GM23338 (cell line): ENCODE measurements around the gene TTYH3. TPM values are rescaled to one million over a fixed set of nuclear protein-coding genes. Genes with fewer than 3 reads are reported as not detected.

ENCODE experiments used
- ATAC-seq: fragments of 200-7000 bp; cut with Tn5 transposase; 3 replicates; pipeline ENCODE4 v1.9.1; 2020
- DNase-seq: peaks from one replicate; pipeline ENCODE4 v3.0.0-alpha.2; 2015; ENCODE audit warnings: low spot score
- H2AFZ ChIP-seq: fragments of 200-600 bp; sonication (generic); 2 replicates; pipeline ENCODE4 v1.8.0; 2016; ENCODE audit warnings: antibody characterized with exemption, mild to moderate bottlenecking, moderate library complexity
- H3F3A ChIP-seq: fragments of 200-600 bp; sonication (generic); replicated peaks from 2 replicates; pipeline ENCODE4 v1.8.0; 2017; ENCODE audit warnings: antibody characterized with exemption, mixed run types, low read depth
- H3K27ac ChIP-seq: fragments of 200-600 bp; sonication (generic); 2 replicates; pipeline ENCODE4 v1.6.1; 2016; ENCODE audit warnings: low read depth
- H3K27me3 ChIP-seq: fragments of 200-600 bp; sonication (generic); 2 replicates; pipeline ENCODE4 v1.8.0; 2016; ENCODE audit warnings: mild to moderate bottlenecking, mixed run types, moderate library complexity; ENCODE audit not compliant: insufficient read depth
- H3K36me3 ChIP-seq: fragments of 200-600 bp; sonication (generic); 2 replicates; pipeline ENCODE4 v1.8.0; 2016; ENCODE audit warnings: mild to moderate bottlenecking; ENCODE audit not compliant: insufficient read depth
- H3K4me1 ChIP-seq: fragments of 200-600 bp; sonication (generic); 2 replicates; pipeline ENCODE4 v1.8.0; 2016; ENCODE audit warnings: mild to moderate bottlenecking, moderate library complexity; ENCODE audit not compliant: insufficient read depth
- H3K4me2 ChIP-seq: fragments of 200-600 bp; sonication (generic); 2 replicates; pipeline ENCODE4 v1.7.1; 2017; ENCODE audit warnings: mixed run types
- H3K4me3 ChIP-seq: fragments of 200-600 bp; sonication (generic); 2 replicates; pipeline ENCODE4 v1.6.1; 2016; ENCODE audit warnings: mixed run types
- H3K79me2 ChIP-seq: fragments of 200-600 bp; sonication (generic); replicated peaks from 2 replicates; pipeline ENCODE4 v1.8.0; 2017; ENCODE audit warnings: mild to moderate bottlenecking; ENCODE audit not compliant: insufficient read depth
- H3K9me2 ChIP-seq: fragments of 200-600 bp; sonication (generic); 2 replicates; pipeline ENCODE4 v1.8.0; 2017; ENCODE audit not compliant: insufficient read depth
- H4K20me1 ChIP-seq: fragments of 200-600 bp; sonication (generic); replicated peaks from 2 replicates; pipeline ENCODE4 v1.8.0; 2017; ENCODE audit warnings: mild to moderate bottlenecking; ENCODE audit not compliant: insufficient read depth
- H3K27ac Mint-ChIP-seq: 2 replicates; pipeline ENCODE4 v1.8.0; 2020; ENCODE audit warnings: inconsistent platforms, mild to moderate bottlenecking, moderate library complexity, mixed read lengths
- H3K27me3 Mint-ChIP-seq: 3 replicates; pipeline ENCODE4 v1.8.0; 2022; ENCODE audit warnings: low read depth, mild to moderate bottlenecking, moderate library complexity, mixed read lengths, inconsistent platforms; ENCODE audit not compliant: insufficient read depth, poor library complexity
- H3K36me3 Mint-ChIP-seq: 3 replicates; pipeline ENCODE4 v1.8.0; 2021; ENCODE audit warnings: low read depth, mild to moderate bottlenecking, inconsistent platforms, moderate library complexity, mixed read lengths
- H3K4me1 Mint-ChIP-seq: 3 replicates; pipeline ENCODE4 v1.8.0; 2020; ENCODE audit warnings: mild to moderate bottlenecking, inconsistent platforms, mixed read lengths
- H3K4me3 Mint-ChIP-seq: 3 replicates; pipeline ENCODE4 v1.8.0; 2021; ENCODE audit warnings: moderate library complexity, mild to moderate bottlenecking, inconsistent platforms, mixed read lengths
- H3K9me3 Mint-ChIP-seq: 3 replicates; pipeline ENCODE4 v1.8.0; 2020; ENCODE audit warnings: moderate library complexity, mild to moderate bottlenecking, inconsistent platforms, mixed read lengths
- CREB1 ChIP-seq: fragments of 250-450 bp; sonication (Bioruptor Pico); IDR thresholded peaks from 2 replicates; pipeline ENCODE4 v1.5.0; 2020; ENCODE audit warnings: low read depth, mild to moderate bottlenecking, moderate library complexity
- EZH2 ChIP-seq: fragments of 200-600 bp; sonication (generic); IDR thresholded peaks from one replicate; pipeline ENCODE4 v1.8.0; 2017; ENCODE audit warnings: antibody characterized with exemption, mild to moderate bottlenecking, low read depth; ENCODE audit not compliant: unreplicated experiment
- EZH2phosphoT487 ChIP-seq: fragments of 200-600 bp; sonication (generic); IDR thresholded peaks from one replicate; pipeline ENCODE4 v1.8.1; 2018; ENCODE audit warnings: antibody characterized with exemption; ENCODE audit not compliant: unreplicated experiment
- JUNB ChIP-seq: IDR thresholded peaks from one replicate; pipeline ENCODE4 v1.6.1; 2016; ENCODE audit warnings: antibody characterized with exemption; ENCODE audit not compliant: unreplicated experiment
- NANOG ChIP-seq: IDR thresholded peaks from 2 replicates; pipeline ENCODE4 v1.6.1; 2016; ENCODE audit warnings: antibody characterized with exemption, borderline replicate concordance
- POLR2AphosphoS5 ChIP-seq: IDR thresholded peaks from 2 replicates; pipeline ENCODE4 v1.6.1; 2016; ENCODE audit warnings: antibody characterized with exemption, low read depth
- STAT1 ChIP-seq: IDR thresholded peaks from one replicate; pipeline ENCODE4 v1.6.1; 2016; ENCODE audit warnings: antibody characterized with exemption; ENCODE audit not compliant: unreplicated experiment
- ZNF114 ChIP-seq: fragments of 250-450 bp; sonication (Bioruptor Pico); IDR thresholded peaks from 2 replicates; pipeline ENCODE4 v1.5.0; 2020; ENCODE audit warnings: mild to moderate bottlenecking, moderate library complexity
- ZNF331 ChIP-seq: fragments of 250-450 bp; sonication (Bioruptor Pico); IDR thresholded peaks from 2 replicates; pipeline ENCODE4 v1.5.0; 2020; ENCODE audit warnings: low read depth, mild to moderate bottlenecking, moderate library complexity
- polyA plus RNA-seq: library from polyadenylated mRNA; unstranded; fragments of >200 nt; fragmentation: Nextera tagmentation; extraction: Ambion mirVana; gene quantifications from 2 replicates; pipeline ENCODE4 v1.2.1, GENCODE V29; 2016
- total RNA-seq: library from RNA; depleted of rRNA; stranded (reverse); fragments of >200 nt; shearing (Covaris generic); gene quantifications from 2 replicates; pipeline ENCODE4 v1.2.3, GENCODE V29; 2014
- TF ChIP-seq, protein P1 (sequence below): IDR thresholded peaks from one replicate; pipeline ENCODE4 v1.6.1; 2018; ENCODE audit warnings: antibody characterized with exemption; ENCODE audit not compliant: unreplicated experiment
- TF ChIP-seq, protein P2 (sequence below), 2 experiments: fragments of 200-600 bp in 1 of 2; sonication (generic) in 1 of 2; conservative IDR thresholded peaks; 2 replicates each; pipeline versions ENCODE4 v1.5.1 to v1.6.1; 2016 to 2017; ENCODE audit warnings: antibody characterized with exemption in 2 of 2, low read depth in 2 of 2, mild to moderate bottlenecking in 2 of 2, moderate library complexity in 1 of 2
- TF ChIP-seq, protein P3 (sequence below): fragments of 250-450 bp; sonication (Bioruptor Pico); IDR thresholded peaks from 2 replicates; pipeline ENCODE4 v1.5.0; 2020; ENCODE audit warnings: mild to moderate bottlenecking, moderate library complexity
- TF ChIP-seq, protein P4 (sequence below): IDR thresholded peaks from 2 replicates; pipeline ENCODE4 v1.6.1; 2016; ENCODE audit warnings: antibody characterized with exemption

The TTYH3 gene
- total and polyA plus RNA-seq, 2 experiments from 2014 or later, result 59.6 to 126 TPM

DNA sequence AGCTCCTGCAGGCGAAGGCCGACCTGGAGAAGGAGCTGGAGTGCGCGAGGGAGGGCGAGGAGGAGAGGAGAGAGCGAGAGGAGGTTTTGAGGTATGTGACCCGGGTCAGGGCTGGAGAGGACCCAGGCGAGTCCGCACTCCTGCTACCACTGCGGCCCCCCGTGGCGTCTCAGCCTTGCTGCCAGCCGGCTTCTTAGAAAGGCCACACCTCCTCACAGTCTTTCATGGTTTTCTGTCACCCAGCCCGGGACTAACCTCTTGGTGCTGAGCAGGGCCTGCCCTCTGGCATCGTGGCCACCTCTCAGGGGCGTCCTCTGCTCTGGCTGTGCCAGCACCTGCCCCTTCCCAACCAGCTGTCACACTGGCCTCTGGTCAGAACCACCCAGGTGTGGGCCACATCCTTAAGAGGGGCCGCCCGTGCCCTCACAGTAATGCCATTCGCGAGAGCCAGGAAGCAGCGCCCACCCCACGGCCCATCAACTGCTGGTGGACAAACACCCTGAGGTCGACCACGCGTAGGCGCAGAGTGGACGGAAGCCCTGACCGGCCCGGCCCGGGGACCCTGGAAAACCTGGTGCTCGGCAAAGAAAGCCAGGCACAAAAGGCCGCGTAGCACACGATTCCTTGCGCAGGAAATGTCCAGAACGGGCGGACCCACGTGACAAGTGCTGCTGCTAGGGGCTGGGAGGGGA, 38.6 kb upstream of the TTYH3 start:
- Mint-ChIP-seq H3K4me1 (no peaks in the 10 kb centered on the region; the same call in 2 of the 3 replicates), H3K9me3 (no peaks in the 10 kb centered on the region), H3K27ac (no peak overlapping the region), H3K4me3 (no peak overlapping the region), H3K27me3 (peaks cover 14% of the 10 kb centered on the region), H3K36me3 (no peaks in the 10 kb centered on the region; the same call in 1 of the 3 replicates)
- Histone ChIP-seq H3K36me3 (no peaks in the 10 kb centered on the region), H3K79me2 (no peaks in the 10 kb centered on the region), H3K4me1 (no peaks in the 10 kb centered on the region), H3K27me3 (no peaks in the 10 kb centered on the region), H3K9me2 (no peaks in the 10 kb centered on the region), H3K27ac (no peak overlapping the region), H2AFZ (no peak overlapping the region), H3K4me2 (no peak overlapping the region), H3K4me3 (no peak overlapping the region), H3F3A (no peaks in the 10 kb centered on the region), H4K20me1 (no peaks in the 10 kb centered on the region)
- no peak for DNase-seq
- TF ChIP-seq, protein P1, sequence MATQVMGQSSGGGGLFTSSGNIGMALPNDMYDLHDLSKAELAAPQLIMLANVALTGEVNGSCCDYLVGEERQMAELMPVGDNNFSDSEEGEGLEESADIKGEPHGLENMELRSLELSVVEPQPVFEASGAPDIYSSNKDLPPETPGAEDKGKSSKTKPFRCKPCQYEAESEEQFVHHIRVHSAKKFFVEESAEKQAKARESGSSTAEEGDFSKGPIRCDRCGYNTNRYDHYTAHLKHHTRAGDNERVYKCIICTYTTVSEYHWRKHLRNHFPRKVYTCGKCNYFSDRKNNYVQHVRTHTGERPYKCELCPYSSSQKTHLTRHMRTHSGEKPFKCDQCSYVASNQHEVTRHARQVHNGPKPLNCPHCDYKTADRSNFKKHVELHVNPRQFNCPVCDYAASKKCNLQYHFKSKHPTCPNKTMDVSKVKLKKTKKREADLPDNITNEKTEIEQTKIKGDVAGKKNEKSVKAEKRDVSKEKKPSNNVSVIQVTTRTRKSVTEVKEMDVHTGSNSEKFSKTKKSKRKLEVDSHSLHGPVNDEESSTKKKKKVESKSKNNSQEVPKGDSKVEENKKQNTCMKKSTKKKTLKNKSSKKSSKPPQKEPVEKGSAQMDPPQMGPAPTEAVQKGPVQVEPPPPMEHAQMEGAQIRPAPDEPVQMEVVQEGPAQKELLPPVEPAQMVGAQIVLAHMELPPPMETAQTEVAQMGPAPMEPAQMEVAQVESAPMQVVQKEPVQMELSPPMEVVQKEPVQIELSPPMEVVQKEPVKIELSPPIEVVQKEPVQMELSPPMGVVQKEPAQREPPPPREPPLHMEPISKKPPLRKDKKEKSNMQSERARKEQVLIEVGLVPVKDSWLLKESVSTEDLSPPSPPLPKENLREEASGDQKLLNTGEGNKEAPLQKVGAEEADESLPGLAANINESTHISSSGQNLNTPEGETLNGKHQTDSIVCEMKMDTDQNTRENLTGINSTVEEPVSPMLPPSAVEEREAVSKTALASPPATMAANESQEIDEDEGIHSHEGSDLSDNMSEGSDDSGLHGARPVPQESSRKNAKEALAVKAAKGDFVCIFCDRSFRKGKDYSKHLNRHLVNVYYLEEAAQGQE, result no peak
- TF ChIP-seq ZNF331 (CRISPR knock-in tag) (no peak), ZNF114 (no peak), EZH2 (no peak), POLR2AphosphoS5 (no peak), STAT1 (no peak), JUNB (no peak), NANOG (no peak), EZH2phosphoT487 (no peak), CREB1 (no peak)
- TF ChIP-seq, protein P2, sequence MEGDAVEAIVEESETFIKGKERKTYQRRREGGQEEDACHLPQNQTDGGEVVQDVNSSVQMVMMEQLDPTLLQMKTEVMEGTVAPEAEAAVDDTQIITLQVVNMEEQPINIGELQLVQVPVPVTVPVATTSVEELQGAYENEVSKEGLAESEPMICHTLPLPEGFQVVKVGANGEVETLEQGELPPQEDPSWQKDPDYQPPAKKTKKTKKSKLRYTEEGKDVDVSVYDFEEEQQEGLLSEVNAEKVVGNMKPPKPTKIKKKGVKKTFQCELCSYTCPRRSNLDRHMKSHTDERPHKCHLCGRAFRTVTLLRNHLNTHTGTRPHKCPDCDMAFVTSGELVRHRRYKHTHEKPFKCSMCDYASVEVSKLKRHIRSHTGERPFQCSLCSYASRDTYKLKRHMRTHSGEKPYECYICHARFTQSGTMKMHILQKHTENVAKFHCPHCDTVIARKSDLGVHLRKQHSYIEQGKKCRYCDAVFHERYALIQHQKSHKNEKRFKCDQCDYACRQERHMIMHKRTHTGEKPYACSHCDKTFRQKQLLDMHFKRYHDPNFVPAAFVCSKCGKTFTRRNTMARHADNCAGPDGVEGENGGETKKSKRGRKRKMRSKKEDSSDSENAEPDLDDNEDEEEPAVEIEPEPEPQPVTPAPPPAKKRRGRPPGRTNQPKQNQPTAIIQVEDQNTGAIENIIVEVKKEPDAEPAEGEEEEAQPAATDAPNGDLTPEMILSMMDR (conservative IDR thresholded peaks at IDR 0.05; ENCODE audit: low read depth in 2 of 2), result no peak
- TF ChIP-seq, protein P3, sequence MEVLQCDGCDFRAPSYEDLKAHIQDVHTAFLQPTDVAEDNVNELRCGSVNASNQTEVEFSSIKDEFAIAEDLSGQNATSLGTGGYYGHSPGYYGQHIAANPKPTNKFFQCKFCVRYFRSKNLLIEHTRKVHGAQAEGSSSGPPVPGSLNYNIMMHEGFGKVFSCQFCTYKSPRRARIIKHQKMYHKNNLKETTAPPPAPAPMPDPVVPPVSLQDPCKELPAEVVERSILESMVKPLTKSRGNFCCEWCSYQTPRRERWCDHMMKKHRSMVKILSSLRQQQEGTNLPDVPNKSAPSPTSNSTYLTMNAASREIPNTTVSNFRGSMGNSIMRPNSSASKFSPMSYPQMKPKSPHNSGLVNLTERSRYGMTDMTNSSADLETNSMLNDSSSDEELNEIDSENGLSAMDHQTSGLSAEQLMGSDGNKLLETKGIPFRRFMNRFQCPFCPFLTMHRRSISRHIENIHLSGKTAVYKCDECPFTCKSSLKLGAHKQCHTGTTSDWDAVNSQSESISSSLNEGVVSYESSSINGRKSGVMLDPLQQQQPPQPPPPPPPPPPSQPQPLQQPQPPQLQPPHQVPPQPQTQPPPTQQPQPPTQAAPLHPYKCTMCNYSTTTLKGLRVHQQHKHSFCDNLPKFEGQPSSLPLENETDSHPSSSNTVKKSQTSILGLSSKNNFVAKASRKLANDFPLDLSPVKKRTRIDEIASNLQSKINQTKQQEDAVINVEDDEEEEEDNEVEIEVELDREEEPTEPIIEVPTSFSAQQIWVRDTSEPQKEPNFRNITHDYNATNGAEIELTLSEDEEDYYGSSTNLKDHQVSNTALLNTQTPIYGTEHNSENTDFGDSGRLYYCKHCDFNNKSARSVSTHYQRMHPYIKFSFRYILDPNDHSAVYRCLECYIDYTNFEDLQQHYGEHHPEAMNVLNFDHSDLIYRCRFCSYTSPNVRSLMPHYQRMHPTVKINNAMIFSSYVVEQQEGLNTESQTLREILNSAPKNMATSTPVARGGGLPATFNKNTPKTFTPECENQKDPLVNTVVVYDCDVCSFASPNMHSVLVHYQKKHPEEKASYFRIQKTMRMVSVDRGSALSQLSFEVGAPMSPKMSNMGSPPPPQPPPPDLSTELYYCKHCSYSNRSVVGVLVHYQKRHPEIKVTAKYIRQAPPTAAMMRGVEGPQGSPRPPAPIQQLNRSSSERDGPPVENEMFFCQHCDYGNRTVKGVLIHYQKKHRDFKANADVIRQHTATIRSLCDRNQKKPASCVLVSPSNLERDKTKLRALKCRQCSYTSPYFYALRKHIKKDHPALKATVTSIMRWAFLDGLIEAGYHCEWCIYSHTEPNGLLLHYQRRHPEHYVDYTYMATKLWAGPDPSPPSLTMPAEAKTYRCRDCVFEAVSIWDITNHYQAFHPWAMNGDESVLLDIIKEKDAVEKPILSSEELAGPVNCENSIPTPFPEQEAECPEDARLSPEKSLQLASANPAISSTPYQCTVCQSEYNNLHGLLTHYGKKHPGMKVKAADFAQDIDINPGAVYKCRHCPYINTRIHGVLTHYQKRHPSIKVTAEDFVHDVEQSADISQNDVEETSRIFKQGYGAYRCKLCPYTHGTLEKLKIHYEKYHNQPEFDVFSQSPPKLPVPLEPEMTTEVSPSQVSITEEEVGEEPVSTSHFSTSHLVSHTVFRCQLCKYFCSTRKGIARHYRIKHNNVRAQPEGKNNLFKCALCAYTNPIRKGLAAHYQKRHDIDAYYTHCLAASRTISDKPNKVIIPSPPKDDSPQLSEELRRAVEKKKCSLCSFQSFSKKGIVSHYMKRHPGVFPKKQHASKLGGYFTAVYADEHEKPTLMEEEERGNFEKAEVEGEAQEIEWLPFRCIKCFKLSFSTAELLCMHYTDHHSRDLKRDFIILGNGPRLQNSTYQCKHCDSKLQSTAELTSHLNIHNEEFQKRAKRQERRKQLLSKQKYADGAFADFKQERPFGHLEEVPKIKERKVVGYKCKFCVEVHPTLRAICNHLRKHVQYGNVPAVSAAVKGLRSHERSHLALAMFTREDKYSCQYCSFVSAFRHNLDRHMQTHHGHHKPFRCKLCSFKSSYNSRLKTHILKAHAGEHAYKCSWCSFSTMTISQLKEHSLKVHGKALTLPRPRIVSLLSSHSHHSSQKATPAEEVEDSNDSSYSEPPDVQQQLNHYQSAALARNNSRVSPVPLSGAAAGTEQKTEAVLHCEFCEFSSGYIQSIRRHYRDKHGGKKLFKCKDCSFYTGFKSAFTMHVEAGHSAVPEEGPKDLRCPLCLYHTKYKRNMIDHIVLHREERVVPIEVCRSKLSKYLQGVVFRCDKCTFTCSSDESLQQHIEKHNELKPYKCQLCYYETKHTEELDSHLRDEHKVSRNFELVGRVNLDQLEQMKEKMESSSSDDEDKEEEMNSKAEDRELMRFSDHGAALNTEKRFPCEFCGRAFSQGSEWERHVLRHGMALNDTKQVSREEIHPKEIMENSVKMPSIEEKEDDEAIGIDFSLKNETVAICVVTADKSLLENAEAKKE, result no peak
- TF ChIP-seq, protein P4, sequence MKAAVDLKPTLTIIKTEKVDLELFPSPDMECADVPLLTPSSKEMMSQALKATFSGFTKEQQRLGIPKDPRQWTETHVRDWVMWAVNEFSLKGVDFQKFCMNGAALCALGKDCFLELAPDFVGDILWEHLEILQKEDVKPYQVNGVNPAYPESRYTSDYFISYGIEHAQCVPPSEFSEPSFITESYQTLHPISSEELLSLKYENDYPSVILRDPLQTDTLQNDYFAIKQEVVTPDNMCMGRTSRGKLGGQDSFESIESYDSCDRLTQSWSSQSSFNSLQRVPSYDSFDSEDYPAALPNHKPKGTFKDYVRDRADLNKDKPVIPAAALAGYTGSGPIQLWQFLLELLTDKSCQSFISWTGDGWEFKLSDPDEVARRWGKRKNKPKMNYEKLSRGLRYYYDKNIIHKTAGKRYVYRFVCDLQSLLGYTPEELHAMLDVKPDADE, result no peak
- no peak for ATAC-seq
